Stimulated activated CD8-positive, alpha-beta memory T cell treated with anti-CD3 and anti-CD28 coated beads, Interleukin-15, amount 100 ng/mL, for 4 hours (primary cell): ENCODE results near the gene PRKAR1A.

Experiments used
- DNase-seq, 2 donors: peaks; one replicate each; pipeline ENCODE4 v3.0.0-alpha.2; 2020; ENCODE audit warnings: low read depth in 2 of 2

The PRKAR1A gene

GRCh38 chr17:68542698-68543463, 30.7 kb downstream of the PRKAR1A start:
- DNase-seq: no peak

GRCh38 chr17:68544111-68544915, 32.1 kb downstream of the PRKAR1A start:
- no peak for DNase-seq

GRCh38 chr17:68556551-68556950, 44.3 kb downstream of the PRKAR1A start:
- DNase-seq: no peak

DNA sequence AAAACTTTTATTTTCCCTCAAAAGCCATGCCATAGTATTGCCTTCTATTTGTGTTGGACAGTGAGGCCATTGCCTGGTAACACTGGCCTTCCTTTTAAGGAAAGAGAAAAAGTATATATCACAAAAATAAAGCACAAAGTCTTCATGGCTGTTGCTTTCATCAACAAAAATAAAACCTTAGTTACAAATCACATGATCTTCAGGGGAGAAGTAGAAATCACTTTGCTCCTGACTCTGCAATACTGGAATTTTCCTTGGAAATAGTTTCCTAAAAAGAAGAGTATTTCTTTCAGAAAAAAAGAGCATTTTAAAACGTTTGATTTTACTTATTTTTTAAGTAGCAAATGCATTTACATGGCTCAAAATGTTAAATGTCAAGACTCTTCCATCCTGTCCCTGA, 47.1 kb downstream of the PRKAR1A start:
- no peak for DNase-seq

DNA sequence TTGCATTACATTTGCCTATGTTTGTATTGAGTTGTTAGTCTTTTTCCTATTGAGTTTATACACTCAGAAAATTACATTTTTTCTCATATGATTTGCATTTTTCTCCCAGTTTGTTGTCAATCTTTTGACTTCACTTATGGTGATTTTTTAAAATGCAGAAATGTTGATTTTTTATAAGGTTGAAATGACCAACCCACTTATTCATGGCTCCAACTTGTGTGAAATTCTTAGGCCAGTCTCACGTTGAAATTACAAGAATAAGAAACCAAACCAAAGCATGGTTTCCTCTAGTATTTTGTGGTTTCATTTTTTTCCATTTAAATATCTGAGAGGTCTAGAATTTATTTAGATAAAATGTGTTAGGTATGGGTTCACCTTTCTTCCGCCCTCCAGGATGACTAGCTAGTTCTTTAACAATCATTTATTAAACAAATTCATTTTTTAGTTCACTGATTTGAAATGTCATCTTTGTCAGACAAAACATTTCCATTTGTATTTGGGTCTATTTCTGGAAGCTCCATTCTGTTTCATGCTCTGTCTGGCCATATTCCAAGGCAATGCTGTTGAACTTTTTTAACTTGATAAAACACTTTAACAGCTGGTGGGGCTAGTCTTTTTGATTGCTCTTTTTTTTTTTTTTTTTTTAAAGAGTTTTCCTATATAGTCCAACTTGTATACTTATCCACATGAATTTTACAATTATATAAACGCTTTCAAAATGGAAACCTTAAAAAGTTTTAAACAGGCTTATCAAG, 48.9 kb downstream of the PRKAR1A start:
- DNase-seq: no peak

DNA sequence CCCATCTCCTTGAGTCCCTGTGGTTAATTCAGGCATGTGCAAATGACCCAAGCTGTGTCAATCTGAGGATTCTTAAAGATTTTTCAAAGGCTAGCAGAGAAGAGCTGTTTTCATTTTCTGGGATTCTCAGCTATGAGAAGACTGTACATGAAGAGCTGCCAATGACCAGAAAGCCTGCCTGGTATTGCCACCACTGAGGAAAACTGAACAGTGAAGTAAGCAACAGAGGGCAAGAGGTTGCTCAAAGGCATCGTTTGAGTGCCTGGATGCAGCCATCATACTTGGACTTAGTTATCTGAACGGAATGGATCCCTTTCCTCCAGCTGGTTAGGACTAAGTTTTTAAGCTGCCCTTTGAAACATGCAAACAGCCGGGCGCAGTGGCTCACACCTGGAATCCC, 50.5 kb downstream of the PRKAR1A start:
- DNase-seq: no peak

GRCh38 chr17:68564415-68565111, 52.3 kb downstream of the PRKAR1A start:
- DNase-seq: no peak

DNA sequence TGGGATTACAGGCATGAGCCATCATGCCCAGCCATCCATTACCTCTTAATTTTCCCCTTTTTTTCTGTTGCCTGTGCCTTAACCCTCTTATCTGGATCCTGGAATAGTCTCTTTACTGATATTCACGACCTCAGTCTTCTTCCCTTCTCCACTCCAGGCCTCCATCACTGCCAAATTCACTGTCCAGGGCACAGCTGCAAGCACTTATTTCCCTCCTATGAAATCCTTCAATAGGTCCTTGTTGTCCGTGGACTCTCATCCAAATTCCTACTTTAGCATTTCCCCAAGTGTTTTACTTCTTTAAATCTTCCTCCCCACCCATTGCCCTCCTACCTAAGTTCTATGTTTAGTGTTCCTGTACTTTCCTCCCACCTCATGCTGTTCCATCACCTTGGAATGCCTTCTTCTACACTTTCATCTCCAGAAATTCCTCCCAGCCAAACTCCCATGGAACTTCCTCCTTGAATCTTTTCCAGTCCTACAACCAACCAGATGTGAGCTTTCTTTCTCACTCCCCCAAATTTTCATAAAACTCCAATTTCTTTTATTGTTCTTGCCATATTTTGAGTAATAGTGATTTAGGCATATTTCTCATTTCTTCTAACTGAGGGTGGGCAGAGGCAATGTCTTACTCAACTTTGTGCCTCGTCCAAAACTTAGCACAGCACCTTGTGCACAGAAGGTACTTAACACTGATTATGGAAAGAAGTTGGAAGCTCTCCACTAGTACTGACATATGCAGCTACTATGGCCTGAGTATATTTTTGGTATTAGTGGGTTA, 53.6 kb downstream of the PRKAR1A start:
- no peak for DNase-seq

DNA sequence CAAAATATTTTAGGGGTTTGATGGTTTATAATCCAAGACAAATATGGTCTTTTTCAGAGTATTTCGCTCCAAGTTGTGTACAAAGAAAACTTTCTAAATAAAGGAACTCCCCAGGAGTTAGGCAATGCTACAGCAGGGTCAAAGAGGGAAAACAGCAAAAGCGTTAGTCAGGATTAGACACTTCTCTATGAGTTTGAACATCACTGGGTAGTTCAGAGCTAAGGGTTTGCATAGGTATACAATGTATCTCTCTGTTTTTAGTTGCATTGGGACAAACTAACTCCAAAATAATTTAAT, 54.2 kb downstream of the PRKAR1A start:
- no peak for DNase-seq

DNA sequence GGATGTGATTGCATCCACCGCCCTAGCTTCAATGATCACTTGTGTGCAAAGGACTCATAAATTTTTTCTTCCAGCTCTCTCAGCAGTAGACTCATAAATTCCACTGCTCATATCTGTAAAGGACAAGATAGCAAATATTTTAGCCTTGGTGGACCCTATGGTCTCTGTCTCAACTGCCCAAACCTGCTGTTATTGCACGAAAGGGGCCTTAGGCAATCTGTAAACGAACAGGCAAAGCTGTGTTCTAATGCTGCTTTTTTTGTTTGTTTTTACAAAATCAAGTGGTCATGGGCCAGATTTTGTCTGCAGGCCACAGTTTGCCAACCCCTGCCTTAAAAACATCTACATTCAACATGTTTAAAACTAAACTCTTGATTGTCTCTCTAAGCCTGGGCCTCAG, 54.8 kb downstream of the PRKAR1A start:
- DNase-seq: no peak

DNA sequence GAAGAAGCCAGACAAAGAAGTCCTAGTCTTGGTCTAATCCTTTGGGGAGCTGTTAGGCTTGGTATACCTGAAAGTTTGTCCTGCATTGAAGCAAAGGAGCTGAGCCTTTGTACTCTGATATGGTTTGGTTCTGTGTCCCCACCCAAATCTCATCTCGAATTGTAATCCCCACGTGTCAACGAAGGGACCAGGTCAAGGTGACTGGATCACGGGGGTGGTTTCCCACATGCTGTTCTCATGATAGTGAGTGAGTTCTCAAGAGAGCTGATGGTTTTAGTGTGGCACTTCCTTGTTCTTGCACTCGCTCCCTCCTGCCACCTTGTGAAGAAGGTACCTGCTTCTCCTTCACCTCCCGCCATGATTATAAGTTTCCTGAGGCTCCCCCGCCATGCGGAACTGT, 55.4 kb downstream of the PRKAR1A start:
- no peak for DNase-seq

DNA sequence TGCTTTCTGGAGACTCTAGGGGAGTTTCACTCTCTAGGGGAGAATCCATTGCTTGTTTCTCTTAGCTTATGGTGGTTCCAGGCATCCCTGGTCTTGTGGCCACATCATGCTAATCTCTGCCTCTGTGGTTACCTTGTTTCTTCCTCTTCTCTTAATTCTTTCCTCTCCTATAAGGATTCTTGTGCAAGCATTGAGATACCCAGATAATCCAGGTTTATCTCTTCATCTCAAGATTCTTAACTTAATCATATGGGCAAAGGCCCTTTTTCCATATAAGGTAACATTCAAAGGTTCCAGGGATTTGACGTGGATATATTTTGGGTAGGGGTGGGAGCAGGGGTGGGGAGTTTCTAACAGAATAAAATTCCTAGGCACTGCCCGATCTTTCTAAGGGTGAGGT, 56.4 kb downstream of the PRKAR1A start:
- DNase-seq: no peak

DNA sequence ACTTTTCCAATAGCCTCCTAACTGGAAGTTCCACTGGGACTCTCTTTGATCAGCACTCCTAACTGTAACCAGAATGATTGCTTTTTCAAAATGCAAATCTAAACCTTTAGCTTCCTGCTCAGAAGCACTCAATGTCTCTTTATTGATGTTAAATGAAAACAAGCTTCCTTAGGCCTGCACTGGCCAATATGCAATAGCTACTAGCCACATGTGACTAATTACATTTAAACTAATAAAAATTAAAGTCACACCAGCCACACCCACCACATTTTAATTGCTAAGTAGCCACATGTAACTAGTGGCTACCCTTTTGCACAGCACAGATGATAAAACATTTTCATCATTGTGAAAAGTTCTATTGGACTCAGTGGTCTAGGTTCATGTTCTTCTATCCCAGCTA, 57.1 kb downstream of the PRKAR1A start:
- no peak for DNase-seq

DNA sequence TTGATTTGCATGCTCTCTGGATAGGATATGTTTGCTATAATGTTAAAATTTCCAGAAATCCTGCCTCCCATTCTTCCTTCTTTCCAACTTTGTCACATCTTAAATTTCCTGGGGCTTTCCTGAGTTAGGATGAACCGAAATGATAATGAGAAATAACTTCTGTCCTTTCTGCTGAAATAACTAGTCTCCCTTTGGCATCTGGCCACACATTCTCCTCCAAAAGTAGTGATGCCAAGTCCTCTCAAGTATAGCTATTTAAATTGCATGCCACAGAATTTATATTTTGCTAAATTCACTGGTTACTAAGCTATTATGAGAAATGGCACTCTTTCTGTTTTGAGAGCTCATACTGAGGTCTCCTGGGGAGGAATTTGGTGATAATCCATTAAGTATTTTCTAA, 58.3 kb downstream of the PRKAR1A start:
- no peak for DNase-seq

DNA sequence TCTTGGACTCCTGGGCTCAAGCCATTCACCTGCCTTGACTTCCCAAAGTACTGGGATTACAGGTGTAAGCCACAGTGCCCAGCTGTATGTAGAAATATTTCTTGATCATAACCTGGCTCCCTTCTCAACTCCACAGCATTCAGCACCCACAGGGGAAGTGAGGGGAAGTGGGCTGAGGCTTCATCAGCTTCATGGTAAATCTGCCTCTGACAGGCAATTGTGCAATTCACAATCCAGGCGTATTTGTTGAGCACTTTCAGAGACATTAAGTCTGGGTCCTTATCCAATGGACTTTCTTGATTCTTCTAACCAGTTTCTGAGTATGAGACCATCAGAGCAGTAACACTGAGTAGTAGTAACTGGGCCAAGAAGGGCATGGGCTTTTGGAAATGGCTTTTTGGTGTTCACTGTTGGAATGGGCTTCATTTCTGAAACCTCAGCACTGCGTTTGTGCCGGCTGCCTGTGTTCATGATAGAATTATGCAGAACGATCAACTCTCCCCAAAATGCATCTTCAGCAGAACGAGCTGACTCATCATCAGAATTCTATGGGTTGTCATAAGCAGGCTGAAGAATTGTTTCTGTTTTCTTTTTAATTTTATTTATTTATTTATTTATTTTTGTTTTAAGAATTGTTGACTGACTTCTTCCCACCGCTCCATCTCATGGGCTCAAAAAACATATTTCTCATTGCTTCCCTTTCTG, 60.1 kb downstream of the PRKAR1A start:
- no peak for DNase-seq

- DNase-seq: no peak
These were observed 61.1 kb downstream of the PRKAR1A start for GRCh38 chr17:68573338-68573737.

DNA sequence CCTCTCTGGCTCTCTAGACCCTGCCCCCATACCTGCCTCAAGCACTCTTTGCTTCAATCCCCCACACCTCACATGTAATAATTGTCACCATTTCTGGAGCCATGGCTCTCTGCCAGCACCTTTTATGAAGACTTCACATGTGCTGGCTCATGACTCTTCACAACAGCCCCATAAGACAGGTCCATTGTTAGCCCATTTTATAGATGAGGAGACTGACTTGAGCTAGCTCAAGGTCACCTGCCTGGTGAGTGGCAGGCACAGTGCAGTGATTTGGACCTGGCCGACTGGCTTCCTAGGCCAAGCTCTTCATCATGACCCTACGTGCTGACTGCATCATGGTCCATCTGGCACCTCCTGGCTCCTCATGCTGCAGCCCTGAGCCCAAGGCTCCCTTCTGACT, 63.9 kb downstream of the PRKAR1A start:
- no peak for DNase-seq

DNA sequence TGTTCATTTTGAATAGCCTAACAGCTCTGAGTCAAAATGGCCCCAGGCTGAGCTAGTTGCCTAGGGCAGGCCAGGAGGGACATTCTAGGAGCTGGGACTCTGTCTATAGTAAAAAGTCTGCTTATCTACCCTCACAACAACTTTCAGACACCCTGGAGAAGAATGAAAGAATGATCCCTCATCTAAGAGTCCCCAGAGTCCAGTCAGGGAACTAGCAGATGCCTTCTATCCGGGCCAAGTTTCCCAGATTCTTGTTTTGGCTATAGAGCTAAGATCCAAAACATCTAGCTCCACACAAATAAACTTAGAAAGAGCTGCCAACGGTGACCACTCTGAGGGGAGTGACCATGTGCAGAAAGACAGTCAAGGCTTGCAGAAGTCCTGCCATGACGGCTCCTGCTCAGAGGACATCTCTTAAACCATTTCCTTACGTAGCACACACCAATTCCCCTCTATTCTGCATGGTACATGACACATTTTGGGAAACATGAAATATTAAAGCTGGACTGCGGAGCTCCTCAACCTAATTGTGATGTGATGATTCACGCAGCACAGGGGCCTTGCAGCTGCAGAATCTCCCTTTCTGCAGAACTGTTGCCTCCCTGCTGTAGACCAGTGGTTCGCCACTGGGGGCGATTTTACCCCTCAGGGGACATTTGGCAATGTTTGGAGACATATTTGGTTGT, 64.7 kb downstream of the PRKAR1A start:
- DNase-seq: no peak

DNA sequence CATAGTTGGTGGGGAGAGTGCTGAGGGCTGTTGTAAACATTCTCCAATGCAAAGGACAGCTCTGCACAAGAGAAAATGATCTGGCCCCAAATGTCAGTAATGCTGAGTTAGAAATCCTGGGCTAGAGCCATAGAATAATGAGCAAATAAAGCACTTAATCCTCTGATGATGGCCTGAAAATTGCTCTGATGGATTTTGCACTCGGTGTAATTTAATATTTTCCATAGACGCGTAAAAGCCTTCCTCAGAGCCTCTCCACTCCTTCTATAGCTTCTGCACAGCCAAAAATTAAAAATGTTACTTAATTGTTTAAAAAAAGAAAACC, 65.2 kb downstream of the PRKAR1A start:
- no peak for DNase-seq

GRCh38 chr17:68578236-68578635, 66.0 kb downstream of the PRKAR1A start:
- DNase-seq: no peak
